ENCODE results near the gene USP11. TPM values are rescaled to one million over a fixed set of nuclear protein-coding genes. Genes with fewer than 3 reads are reported as not detected.

The USP11 gene
- total RNA-seq, 1 experiment from 2014 or later, result 62.0 TPM

GRCh38 chrX:47232197-47232802 is 509 bp upstream of the USP11 start:
- H3K27me3 ChIP-seq (ENCODE audit: insufficient read depth, low read length), result no peaks in the 10 kb centered on the region
- no peak overlapping the region for H2AFZ ChIP-seq (ENCODE audit: low read depth, low read length, poor library complexity, severe bottlenecking)
- ChIA-PET POLR2A (interaction anchor here (2.2 kb wide), 1 partner anchor 14 kb away, joined by 13 read pairs; no protein-coding TSS in a partner anchor), CTCF (no interaction called here), RAD21 (ENCODE audit: low non-redundant PET in 1 of 2, low total read pairs in 2 of 2, uncharacterized antibody in 2 of 2, unreplicated experiment in 2 of 2) (no interaction called here)
- H3K9me3 ChIP-seq (ENCODE audit: control insufficient read depth in 1 of 2, insufficient read depth in 1 of 2, low read depth in 1 of 2, low read length in 2 of 2), result no peaks in the 10 kb centered on the region
- no peaks in the 10 kb centered on the region for H4K20me1 ChIP-seq (ENCODE audit: insufficient read depth)
- peak overlapping the region; percentile 92 for H3K9ac ChIP-seq (ENCODE audit: low read length)
- intact Hi-C loops (cut with micrococcal nuclease), result loop anchor here (2.0 to 10.0 kb wide), 2 partner anchors 13 to 63 kb away; partner anchors contain the start of gene CDK16
- H3K27ac ChIP-seq (ENCODE audit: low read depth, low read length), result peak overlapping the region; percentile 90
- peaks cover 3 to 19% of the 10 kb centered on the region in 2 experiments; a peak in 3 of 4 replicates for H3K4me1 ChIP-seq (ENCODE audit: control insufficient read depth in 1 of 2, insufficient read depth in 2 of 2, low read length in 2 of 2)
- BruUV-seq (replicated peaks), result TSS peak; percentile 86
- peaks cover 35% of the 10 kb centered on the region for H3K79me2 ChIP-seq (ENCODE audit: insufficient read depth, low read length)
- no peak for ATAC-seq
- no peak for DNase-seq (ENCODE audit: low read depth, low spot score)
- H3K4me2 ChIP-seq (ENCODE audit: low read length), result peak overlapping the region; percentile 84
- no peaks in the 10 kb centered on the region for H3K9me2 ChIP-seq (ENCODE audit: insufficient read depth)
- H3K4me3 ChIP-seq (replicated peaks in 1 of 2; ENCODE audit: low read depth in 1 of 2, low read length in 2 of 2), result peak overlapping the region; percentile 64 to 67
- peaks cover 4 to 5% of the 10 kb centered on the region in 2 experiments; a peak in 3 of 4 replicates for H3K36me3 ChIP-seq (ENCODE audit: control insufficient read depth in 1 of 2, insufficient read depth in 2 of 2, low read length in 2 of 2)
- no peak for TF ChIP-seq REST (IDR thresholded peaks at IDR 0.05; ENCODE audit: low read depth)
- TF ChIP-seq YY1 (IDR thresholded peaks at IDR 0.05; ENCODE audit: extremely low read depth, insufficient replicate concordance, low read depth, low read length), result no peak
- no peak for TF ChIP-seq SP1 (IDR thresholded peaks at IDR 0.05; ENCODE audit: low read depth)
